HEK293 (cell line): Measurements from ENCODE around the gene HEYL.

Experiments
- CTCF ChIP-seq: fragments of 450-650 bp; formaldehyde crosslinking; IDR thresholded peaks from 2 replicates; pipeline ENCODE4 v1.5.1; 2016; ENCODE audit warnings: missing biosample characterization, missing genetic modification characterization
- REPIN1 ChIP-seq: fragments of 450-650 bp; formaldehyde crosslinking; IDR thresholded peaks from 2 replicates; pipeline ENCODE4 v1.5.1; 2017; ENCODE audit warnings: missing biosample characterization, missing genetic modification characterization, low read depth
- ZIC2 ChIP-seq: fragments of 450-650 bp; formaldehyde crosslinking; IDR thresholded peaks from 2 replicates; pipeline ENCODE4 v1.5.1; 2016; ENCODE audit warnings: missing biosample characterization, missing genetic modification characterization
- ZNF473 ChIP-seq: fragments of 450-650 bp; formaldehyde crosslinking; IDR thresholded peaks from 2 replicates; pipeline ENCODE4 v1.5.1; 2017; ENCODE audit warnings: missing biosample characterization, missing genetic modification characterization
- ZNF660 ChIP-seq: fragments of 450-650 bp; IDR thresholded peaks from 2 replicates; pipeline ENCODE4 v1.5.1; 2018; ENCODE audit warnings: missing biosample characterization, mild to moderate bottlenecking, missing genetic modification characterization
- TF ChIP-seq, protein P1 (sequence below): fragments of 450-650 bp; formaldehyde crosslinking; IDR thresholded peaks from 2 replicates; pipeline ENCODE4 v1.5.1; 2016; ENCODE audit warnings: missing biosample characterization, missing genetic modification characterization
- TF ChIP-seq, protein P2 (sequence below): fragments of 450-650 bp; formaldehyde crosslinking; IDR thresholded peaks from 2 replicates; pipeline ENCODE4 v1.5.1; 2016; ENCODE audit warnings: missing biosample characterization, missing genetic modification characterization
- TF ChIP-seq, protein P3 (sequence below): fragments of 450-650 bp; formaldehyde crosslinking; conservative IDR thresholded peaks from 2 replicates; pipeline ENCODE4 v1.5.1; 2016; ENCODE audit warnings: low read depth, missing biosample characterization, missing genetic modification characterization

DNA sequence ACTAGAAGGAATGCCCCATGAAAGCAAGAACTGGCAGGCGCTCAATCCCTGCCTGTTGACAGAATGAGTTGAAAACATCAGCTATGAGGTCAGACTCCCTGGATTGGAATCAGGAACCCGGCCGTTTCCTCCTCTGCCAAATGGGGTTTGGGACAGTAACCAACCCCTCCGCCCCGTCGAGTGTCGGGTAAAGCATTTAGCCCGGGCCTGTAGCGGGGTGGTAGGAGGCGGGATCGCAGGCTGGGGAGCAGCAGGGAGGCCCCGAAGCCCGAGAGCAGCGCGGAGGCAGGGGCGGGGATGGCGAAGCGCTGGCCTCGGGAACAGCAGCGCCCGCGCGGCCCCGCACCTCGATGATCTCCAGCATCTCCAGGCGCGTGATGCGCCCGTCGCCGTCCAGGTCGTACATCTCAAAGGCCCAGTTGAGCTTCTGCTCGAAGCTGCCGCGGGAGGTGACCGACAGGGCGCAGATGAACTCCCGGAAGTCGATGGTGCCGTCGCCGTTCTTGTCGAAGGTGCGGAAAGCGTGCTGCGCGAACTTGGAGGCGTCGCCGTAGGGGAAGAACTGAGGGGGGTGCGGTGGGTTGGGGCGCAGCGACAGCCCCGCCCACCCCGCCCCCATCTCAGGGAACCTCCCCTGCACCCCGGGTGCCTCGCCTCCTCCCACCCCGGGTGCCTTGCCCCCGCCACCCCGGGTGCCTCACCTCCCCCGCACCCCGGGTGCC lies 44.3 kb upstream of the HEYL start:
- no peak for TF ChIP-seq ZIC2 (tag by site-specific recombination)
- TF ChIP-seq CTCF, result no peak
- TF ChIP-seq, protein P1, sequence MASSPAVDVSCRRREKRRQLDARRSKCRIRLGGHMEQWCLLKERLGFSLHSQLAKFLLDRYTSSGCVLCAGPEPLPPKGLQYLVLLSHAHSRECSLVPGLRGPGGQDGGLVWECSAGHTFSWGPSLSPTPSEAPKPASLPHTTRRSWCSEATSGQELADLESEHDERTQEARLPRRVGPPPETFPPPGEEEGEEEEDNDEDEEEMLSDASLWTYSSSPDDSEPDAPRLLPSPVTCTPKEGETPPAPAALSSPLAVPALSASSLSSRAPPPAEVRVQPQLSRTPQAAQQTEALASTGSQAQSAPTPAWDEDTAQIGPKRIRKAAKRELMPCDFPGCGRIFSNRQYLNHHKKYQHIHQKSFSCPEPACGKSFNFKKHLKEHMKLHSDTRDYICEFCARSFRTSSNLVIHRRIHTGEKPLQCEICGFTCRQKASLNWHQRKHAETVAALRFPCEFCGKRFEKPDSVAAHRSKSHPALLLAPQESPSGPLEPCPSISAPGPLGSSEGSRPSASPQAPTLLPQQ, result no peak
- TF ChIP-seq, protein P2, sequence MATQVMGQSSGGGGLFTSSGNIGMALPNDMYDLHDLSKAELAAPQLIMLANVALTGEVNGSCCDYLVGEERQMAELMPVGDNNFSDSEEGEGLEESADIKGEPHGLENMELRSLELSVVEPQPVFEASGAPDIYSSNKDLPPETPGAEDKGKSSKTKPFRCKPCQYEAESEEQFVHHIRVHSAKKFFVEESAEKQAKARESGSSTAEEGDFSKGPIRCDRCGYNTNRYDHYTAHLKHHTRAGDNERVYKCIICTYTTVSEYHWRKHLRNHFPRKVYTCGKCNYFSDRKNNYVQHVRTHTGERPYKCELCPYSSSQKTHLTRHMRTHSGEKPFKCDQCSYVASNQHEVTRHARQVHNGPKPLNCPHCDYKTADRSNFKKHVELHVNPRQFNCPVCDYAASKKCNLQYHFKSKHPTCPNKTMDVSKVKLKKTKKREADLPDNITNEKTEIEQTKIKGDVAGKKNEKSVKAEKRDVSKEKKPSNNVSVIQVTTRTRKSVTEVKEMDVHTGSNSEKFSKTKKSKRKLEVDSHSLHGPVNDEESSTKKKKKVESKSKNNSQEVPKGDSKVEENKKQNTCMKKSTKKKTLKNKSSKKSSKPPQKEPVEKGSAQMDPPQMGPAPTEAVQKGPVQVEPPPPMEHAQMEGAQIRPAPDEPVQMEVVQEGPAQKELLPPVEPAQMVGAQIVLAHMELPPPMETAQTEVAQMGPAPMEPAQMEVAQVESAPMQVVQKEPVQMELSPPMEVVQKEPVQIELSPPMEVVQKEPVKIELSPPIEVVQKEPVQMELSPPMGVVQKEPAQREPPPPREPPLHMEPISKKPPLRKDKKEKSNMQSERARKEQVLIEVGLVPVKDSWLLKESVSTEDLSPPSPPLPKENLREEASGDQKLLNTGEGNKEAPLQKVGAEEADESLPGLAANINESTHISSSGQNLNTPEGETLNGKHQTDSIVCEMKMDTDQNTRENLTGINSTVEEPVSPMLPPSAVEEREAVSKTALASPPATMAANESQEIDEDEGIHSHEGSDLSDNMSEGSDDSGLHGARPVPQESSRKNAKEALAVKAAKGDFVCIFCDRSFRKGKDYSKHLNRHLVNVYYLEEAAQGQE (tag by site-specific recombination), result no peak
- TF ChIP-seq ZNF660, result no peak
- TF ChIP-seq, protein P3, sequence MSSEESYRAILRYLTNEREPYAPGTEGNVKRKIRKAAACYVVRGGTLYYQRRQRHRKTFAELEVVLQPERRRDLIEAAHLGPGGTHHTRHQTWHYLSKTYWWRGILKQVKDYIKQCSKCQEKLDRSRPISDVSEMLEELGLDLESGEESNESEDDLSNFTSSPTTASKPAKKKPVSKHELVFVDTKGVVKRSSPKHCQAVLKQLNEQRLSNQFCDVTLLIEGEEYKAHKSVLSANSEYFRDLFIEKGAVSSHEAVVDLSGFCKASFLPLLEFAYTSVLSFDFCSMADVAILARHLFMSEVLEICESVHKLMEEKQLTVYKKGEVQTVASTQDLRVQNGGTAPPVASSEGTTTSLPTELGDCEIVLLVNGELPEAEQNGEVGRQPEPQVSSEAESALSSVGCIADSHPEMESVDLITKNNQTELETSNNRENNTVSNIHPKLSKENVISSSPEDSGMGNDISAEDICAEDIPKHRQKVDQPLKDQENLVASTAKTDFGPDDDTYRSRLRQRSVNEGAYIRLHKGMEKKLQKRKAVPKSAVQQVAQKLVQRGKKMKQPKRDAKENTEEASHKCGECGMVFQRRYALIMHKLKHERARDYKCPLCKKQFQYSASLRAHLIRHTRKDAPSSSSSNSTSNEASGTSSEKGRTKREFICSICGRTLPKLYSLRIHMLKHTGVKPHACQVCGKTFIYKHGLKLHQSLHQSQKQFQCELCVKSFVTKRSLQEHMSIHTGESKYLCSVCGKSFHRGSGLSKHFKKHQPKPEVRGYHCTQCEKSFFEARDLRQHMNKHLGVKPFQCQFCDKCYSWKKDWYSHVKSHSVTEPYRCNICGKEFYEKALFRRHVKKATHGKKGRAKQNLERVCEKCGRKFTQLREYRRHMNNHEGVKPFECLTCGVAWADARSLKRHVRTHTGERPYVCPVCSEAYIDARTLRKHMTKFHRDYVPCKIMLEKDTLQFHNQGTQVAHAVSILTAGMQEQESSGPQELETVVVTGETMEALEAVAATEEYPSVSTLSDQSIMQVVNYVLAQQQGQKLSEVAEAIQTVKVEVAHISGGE (tag by site-specific recombination), result no peak
- no peak for TF ChIP-seq ZNF473 (tag by site-specific recombination)
- TF ChIP-seq REPIN1, result no peak
